ENCODE results near the gene D2HGDH. TPM values are rescaled to one million over a fixed set of nuclear protein-coding genes. Genes with fewer than 3 reads are reported as not detected.
A peak's percentile ranks its signal among the peaks of the same experiment; 100 is the strongest.

Gene D2HGDH
- total RNA-seq, 1 donor from 2014 or later: 10.0 TPM

DNA sequence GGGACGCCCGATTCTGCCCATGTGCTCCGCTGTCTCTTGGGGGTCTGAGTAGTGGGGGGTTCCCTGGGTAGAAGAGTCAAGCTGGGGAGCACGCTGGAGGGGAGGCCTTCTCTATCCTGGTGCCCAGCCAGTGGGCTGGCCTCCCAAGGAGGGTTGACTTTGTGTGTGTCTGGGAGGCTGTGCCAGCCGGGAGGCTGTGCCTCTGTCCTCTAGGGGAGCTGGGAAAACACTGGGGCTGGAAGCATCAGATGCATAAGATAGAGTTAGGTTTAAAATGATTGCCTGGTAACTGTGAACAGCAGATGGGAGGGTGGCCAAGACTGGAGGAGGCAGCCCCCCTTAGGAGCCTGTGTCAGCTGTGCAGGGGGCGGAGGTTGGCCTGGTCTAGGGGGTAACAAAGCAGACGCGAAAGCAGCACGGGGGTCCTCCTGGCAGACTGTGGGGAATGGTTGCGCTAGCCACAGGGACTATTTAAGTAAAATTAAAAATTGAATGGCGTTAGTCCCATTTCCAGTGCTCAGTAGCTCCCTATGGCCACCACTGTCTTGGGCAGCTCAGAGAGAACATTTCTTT lies 31.3 kb upstream of the D2HGDH start:
- Histone ChIP-seq H3K79me2 (ENCODE audit: insufficient read depth, low read length) (peaks cover 21% of the 10 kb centered on the region), H3K36me3 (ENCODE audit: insufficient read depth, low read length) (peaks cover 13% of the 10 kb centered on the region), H3K9me3 (ENCODE audit: insufficient read depth, low read depth, low read length) (peaks cover 5% of the 10 kb centered on the region), H3K4me1 (ENCODE audit: insufficient read depth, low read length) (peaks cover 9% of the 10 kb centered on the region), H3K4me3 (ENCODE audit: insufficient read depth, low read depth, low read length) (peak overlapping the region; percentile 77), H3K27ac (ENCODE audit: low read depth, low read length) (peak overlapping the region; percentile 58), H3K4me2 (ENCODE audit: low read length) (peak overlapping the region; percentile 93), H2AFZ (ENCODE audit: low read depth, low read length) (peak overlapping the region; percentile 18), H3K27me3 (ENCODE audit: insufficient read depth, low read length) (no peaks in the 10 kb centered on the region), H3K9ac (ENCODE audit: low read length) (peak overlapping the region; percentile 80), H4K20me1 (ENCODE audit: insufficient read depth, low read length) (peaks cover 17% of the 10 kb centered on the region)
- peak overlapping the region; percentile 94 for H3K4me3 Mint-ChIP-seq (ENCODE audit: unreplicated experiment)
- no peak for FAIRE-seq
- peak overlapping the region; percentile 91 for H3K27ac Mint-ChIP-seq (ENCODE audit: unreplicated experiment)
- no peak for DNase-seq (ENCODE audit: low read depth)
- peaks cover 8% of the 10 kb centered on the region for H3K36me3 Mint-ChIP-seq (ENCODE audit: low read depth, unreplicated experiment)
- no peak for TF ChIP-seq EZH2 (IDR thresholded peaks at IDR 0.05; ENCODE audit: insufficient read depth, low read length)
- TF ChIP-seq, protein P1, sequence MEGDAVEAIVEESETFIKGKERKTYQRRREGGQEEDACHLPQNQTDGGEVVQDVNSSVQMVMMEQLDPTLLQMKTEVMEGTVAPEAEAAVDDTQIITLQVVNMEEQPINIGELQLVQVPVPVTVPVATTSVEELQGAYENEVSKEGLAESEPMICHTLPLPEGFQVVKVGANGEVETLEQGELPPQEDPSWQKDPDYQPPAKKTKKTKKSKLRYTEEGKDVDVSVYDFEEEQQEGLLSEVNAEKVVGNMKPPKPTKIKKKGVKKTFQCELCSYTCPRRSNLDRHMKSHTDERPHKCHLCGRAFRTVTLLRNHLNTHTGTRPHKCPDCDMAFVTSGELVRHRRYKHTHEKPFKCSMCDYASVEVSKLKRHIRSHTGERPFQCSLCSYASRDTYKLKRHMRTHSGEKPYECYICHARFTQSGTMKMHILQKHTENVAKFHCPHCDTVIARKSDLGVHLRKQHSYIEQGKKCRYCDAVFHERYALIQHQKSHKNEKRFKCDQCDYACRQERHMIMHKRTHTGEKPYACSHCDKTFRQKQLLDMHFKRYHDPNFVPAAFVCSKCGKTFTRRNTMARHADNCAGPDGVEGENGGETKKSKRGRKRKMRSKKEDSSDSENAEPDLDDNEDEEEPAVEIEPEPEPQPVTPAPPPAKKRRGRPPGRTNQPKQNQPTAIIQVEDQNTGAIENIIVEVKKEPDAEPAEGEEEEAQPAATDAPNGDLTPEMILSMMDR (IDR thresholded peaks at IDR 0.05; ENCODE audit: insufficient read depth, low read depth, low read length): no peak
- H3K4me1 Mint-ChIP-seq (ENCODE audit: low read depth, unreplicated experiment): peaks cover 1% of the 10 kb centered on the region
- H3K9me3 Mint-ChIP-seq (ENCODE audit: unreplicated experiment): peaks cover 2% of the 10 kb centered on the region
- H3K27me3 Mint-ChIP-seq (ENCODE audit: low read depth, unreplicated experiment): no peaks in the 10 kb centered on the region

DNA sequence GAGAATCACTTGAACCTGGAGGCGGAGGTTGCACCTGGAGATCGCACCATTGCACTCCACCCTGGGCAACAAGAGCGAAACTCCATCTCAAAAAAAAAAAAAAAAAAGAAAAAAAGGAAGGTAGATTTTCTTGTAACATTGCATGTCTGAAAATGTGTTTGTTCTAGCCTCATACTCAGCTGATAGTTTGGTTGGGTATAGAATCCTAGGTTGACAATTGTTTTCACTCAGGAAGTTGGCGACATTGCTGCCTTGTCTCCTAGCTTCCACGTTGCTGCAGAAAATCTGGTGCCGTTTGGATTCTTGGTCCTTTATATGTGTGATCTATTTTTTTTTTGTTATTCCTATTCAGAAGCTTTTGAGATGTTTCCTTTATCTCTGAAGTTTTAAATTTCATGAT lies 27.9 kb upstream of the D2HGDH start:
- H4K20me1 ChIP-seq (ENCODE audit: insufficient read depth, low read length): peaks cover 20% of the 10 kb centered on the region
- H3K36me3 ChIP-seq (ENCODE audit: insufficient read depth, low read length): peaks cover 26% of the 10 kb centered on the region
- no peaks in the 10 kb centered on the region for H3K27me3 Mint-ChIP-seq (ENCODE audit: low read depth, unreplicated experiment)
- H3K4me1 ChIP-seq (ENCODE audit: insufficient read depth, low read length): peaks cover 9% of the 10 kb centered on the region
- H3K27me3 ChIP-seq (ENCODE audit: insufficient read depth, low read length): no peaks in the 10 kb centered on the region
- H3K4me3 Mint-ChIP-seq (ENCODE audit: unreplicated experiment): no peak overlapping the region
- peaks cover 5% of the 10 kb centered on the region for H3K9me3 ChIP-seq (ENCODE audit: insufficient read depth, low read depth, low read length)
- H3K4me1 Mint-ChIP-seq (ENCODE audit: low read depth, unreplicated experiment): no peaks in the 10 kb centered on the region
- H3K79me2 ChIP-seq (ENCODE audit: insufficient read depth, low read length): peaks cover 21% of the 10 kb centered on the region
- no peak overlapping the region for H2AFZ ChIP-seq (ENCODE audit: low read depth, low read length)
- DNase-seq (ENCODE audit: low read depth) (no peak), FAIRE-seq (no peak)
- H3K36me3 Mint-ChIP-seq (ENCODE audit: low read depth, unreplicated experiment): peaks cover 18% of the 10 kb centered on the region
- no peak overlapping the region for H3K9ac ChIP-seq (ENCODE audit: low read length)
- TF ChIP-seq, protein P1 (IDR thresholded peaks at IDR 0.05; ENCODE audit: insufficient read depth, low read depth, low read length): no peak
- no peak for TF ChIP-seq EZH2 (IDR thresholded peaks at IDR 0.05; ENCODE audit: insufficient read depth, low read length)
- H3K4me2 ChIP-seq (ENCODE audit: low read length): no peak overlapping the region
- H3K4me3 ChIP-seq (ENCODE audit: insufficient read depth, low read depth, low read length): no peak overlapping the region
- H3K27ac ChIP-seq (ENCODE audit: low read depth, low read length): no peak overlapping the region
- H3K9me3 Mint-ChIP-seq (ENCODE audit: unreplicated experiment): peaks cover 4% of the 10 kb centered on the region
- no peak overlapping the region for H3K27ac Mint-ChIP-seq (ENCODE audit: unreplicated experiment)

DNA sequence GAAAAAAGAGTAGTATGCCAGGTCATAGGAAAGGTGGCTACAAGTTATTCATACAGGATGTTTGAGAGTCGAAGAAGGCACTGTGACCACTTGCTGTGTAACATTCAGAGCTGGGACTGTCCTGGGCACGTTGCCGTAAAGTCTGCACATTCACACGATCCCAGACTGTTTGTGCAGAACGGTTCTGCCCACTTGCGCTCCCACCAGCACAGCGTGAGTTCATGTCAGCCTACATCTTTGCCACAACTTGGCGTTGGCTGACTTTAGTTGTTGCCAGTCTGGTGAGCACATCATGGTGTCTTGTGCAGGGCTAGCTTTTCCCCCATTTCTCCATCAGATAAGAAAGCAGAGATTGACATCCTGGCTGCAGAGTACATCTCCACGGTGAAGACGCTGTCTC lies 25.6 kb upstream of the D2HGDH start:
- Histone ChIP-seq H4K20me1 (ENCODE audit: insufficient read depth, low read length) (peaks cover 7% of the 10 kb centered on the region), H3K9ac (ENCODE audit: low read length) (no peak overlapping the region), H3K27ac (ENCODE audit: low read depth, low read length) (no peak overlapping the region), H3K4me1 (ENCODE audit: insufficient read depth, low read length) (no peaks in the 10 kb centered on the region), H3K27me3 (ENCODE audit: insufficient read depth, low read length) (no peaks in the 10 kb centered on the region), H3K4me3 (ENCODE audit: insufficient read depth, low read depth, low read length) (no peak overlapping the region), H2AFZ (ENCODE audit: low read depth, low read length) (no peak overlapping the region), H3K4me2 (ENCODE audit: low read length) (no peak overlapping the region), H3K79me2 (ENCODE audit: insufficient read depth, low read length) (peaks cover 6% of the 10 kb centered on the region), H3K9me3 (ENCODE audit: insufficient read depth, low read depth, low read length) (peaks cover 5% of the 10 kb centered on the region), H3K36me3 (ENCODE audit: insufficient read depth, low read length) (peaks cover 36% of the 10 kb centered on the region)
- no peak for DNase-seq (ENCODE audit: low read depth)
- H3K4me1 Mint-ChIP-seq (ENCODE audit: low read depth, unreplicated experiment): no peaks in the 10 kb centered on the region
- H3K27me3 Mint-ChIP-seq (ENCODE audit: low read depth, unreplicated experiment): no peaks in the 10 kb centered on the region
- TF ChIP-seq, protein P1 (IDR thresholded peaks at IDR 0.05; ENCODE audit: insufficient read depth, low read depth, low read length): no peak
- no peak for TF ChIP-seq EZH2 (IDR thresholded peaks at IDR 0.05; ENCODE audit: insufficient read depth, low read length)
- no peak for FAIRE-seq
- H3K4me3 Mint-ChIP-seq (ENCODE audit: unreplicated experiment): no peak overlapping the region
- H3K36me3 Mint-ChIP-seq (ENCODE audit: low read depth, unreplicated experiment): peaks cover 18% of the 10 kb centered on the region
- no peak overlapping the region for H3K27ac Mint-ChIP-seq (ENCODE audit: unreplicated experiment)
- H3K9me3 Mint-ChIP-seq (ENCODE audit: unreplicated experiment): peaks cover 4% of the 10 kb centered on the region
